Fibroblast of lung (primary cell): ENCODE results near the gene RFX5.

ENCODE experiments used
- EZH2 ChIP-seq: IDR thresholded peaks from 2 replicates; pipeline ENCODE4 v1.5.1; 2012; ENCODE audit warnings: low read length, control low read depth, mild to moderate bottlenecking; ENCODE audit errors: missing control alignments
- TF ChIP-seq, protein P1 (sequence below), 2 donors: IDR thresholded peaks in 1 of 2; conservative IDR thresholded peaks in 1 of 2; 1 replicate in 1 of 2; 2 replicates in 1 of 2; pipeline ENCODE4 v1.5.1; 2011 to 2012; ENCODE audit warnings: low read length in 2 of 2, control low read depth in 1 of 2, inconsistent platforms in 1 of 2, low read depth in 1 of 2, mild to moderate bottlenecking in 1 of 2

GRCh38 chr1:151311011-151311410 is 36.0 kb downstream of the RFX5 start:
- TF ChIP-seq, protein P1, sequence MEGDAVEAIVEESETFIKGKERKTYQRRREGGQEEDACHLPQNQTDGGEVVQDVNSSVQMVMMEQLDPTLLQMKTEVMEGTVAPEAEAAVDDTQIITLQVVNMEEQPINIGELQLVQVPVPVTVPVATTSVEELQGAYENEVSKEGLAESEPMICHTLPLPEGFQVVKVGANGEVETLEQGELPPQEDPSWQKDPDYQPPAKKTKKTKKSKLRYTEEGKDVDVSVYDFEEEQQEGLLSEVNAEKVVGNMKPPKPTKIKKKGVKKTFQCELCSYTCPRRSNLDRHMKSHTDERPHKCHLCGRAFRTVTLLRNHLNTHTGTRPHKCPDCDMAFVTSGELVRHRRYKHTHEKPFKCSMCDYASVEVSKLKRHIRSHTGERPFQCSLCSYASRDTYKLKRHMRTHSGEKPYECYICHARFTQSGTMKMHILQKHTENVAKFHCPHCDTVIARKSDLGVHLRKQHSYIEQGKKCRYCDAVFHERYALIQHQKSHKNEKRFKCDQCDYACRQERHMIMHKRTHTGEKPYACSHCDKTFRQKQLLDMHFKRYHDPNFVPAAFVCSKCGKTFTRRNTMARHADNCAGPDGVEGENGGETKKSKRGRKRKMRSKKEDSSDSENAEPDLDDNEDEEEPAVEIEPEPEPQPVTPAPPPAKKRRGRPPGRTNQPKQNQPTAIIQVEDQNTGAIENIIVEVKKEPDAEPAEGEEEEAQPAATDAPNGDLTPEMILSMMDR (conservative IDR thresholded peaks at IDR 0.05 in 1 of 2, IDR thresholded peaks at IDR 0.05 in 1 of 2; ENCODE audit: low read depth in 1 of 2, low read length in 2 of 2): no peak
- no peak for TF ChIP-seq EZH2
